ENCODE results near the gene PPP1R15B. TPM values are rescaled to one million over a fixed set of nuclear protein-coding genes. Genes with fewer than 3 reads are reported as not detected.
A peak's percentile ranks its signal among the peaks of the same experiment; 100 is the strongest.

The PPP1R15B gene
- total and polyA plus RNA-seq, 12 donors, result 6.8 to 58.9 (median 41.8) TPM

DNA sequence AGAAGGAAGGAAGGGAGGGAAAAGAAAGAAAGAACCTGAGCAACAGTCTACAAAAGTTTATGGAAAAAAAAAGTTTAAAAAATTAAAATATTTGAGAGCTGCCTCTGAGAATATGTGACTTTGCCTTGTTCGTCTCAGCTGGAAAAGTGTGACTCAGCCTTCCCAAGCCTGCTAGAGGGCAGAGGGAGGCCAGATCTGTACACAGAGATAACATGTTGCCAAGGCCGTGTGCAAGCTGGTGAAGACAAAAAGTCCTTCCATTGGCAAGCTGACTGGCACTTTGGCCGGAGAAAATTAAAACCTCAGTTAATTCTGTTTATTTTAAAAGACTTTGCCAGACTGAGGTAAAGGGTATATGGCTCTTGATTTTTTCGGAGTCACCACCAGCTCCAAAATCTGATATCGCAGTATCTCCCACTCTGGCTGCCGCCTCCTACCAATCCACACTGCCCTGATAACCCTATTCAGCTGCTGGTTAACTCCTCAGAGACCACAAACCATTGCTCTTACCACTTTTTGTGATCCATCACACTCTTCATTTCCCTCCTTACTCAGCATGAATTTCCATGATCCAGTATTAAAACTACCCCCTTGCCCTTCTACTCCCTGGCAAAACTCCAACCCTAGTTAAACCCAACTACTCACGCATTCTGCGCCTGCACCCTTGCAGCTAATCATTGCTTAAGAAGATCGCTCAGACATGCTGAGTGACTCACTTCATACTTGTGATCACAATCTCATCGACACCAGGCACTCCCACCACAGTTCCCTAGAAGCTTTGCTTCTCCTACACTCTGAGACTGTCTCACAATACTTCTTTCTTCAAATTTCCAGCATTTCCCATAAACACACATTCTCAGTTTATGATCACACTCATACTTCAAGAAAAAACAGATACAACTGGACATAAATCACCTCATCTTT is 5.7 kb upstream of the PPP1R15B start:
- WGBS, 4 donors, result 12 to 19% (median 17%) methylated on average over 10 of the region's 10 CpGs
- intact Hi-C loops (cut with DNase I), result no loop called here

GRCh38 chr1:204416589-204417073 is 5.0 kb upstream of the PPP1R15B start:
- Histone ChIP-seq H3K4me3 (no peak overlapping the region), H3K4me1 (replicated peaks in 1 of 2) (peaks cover 36 to 40% of the 10 kb centered on the region in 2 donors), H3K36me3 (replicated peaks in 1 of 2) (no peaks in the 10 kb centered on the region), H3K27ac (peak overlapping the region; percentile 86 to 95 (median 89)), H3K27me3 (no peaks in the 10 kb centered on the region), H3K9me3 (replicated peaks in 1 of 3) (no peaks in the 10 kb centered on the region)
- TF ChIP-seq, protein P1, sequence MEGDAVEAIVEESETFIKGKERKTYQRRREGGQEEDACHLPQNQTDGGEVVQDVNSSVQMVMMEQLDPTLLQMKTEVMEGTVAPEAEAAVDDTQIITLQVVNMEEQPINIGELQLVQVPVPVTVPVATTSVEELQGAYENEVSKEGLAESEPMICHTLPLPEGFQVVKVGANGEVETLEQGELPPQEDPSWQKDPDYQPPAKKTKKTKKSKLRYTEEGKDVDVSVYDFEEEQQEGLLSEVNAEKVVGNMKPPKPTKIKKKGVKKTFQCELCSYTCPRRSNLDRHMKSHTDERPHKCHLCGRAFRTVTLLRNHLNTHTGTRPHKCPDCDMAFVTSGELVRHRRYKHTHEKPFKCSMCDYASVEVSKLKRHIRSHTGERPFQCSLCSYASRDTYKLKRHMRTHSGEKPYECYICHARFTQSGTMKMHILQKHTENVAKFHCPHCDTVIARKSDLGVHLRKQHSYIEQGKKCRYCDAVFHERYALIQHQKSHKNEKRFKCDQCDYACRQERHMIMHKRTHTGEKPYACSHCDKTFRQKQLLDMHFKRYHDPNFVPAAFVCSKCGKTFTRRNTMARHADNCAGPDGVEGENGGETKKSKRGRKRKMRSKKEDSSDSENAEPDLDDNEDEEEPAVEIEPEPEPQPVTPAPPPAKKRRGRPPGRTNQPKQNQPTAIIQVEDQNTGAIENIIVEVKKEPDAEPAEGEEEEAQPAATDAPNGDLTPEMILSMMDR (IDR thresholded peaks at IDR 0.05), result no peak
- TF ChIP-seq POLR2A (IDR thresholded peaks at IDR 0.05), result no peak
- intact Hi-C loops (cut with DNase I), result no loop called here
- DNase-seq, result no peak

More for the DNA sequence above, 5.7 kb upstream of the PPP1R15B start:
- Histone ChIP-seq H3K9me3 (replicated peaks in 1 of 3) (no peaks in the 10 kb centered on the region), H3K4me1 (replicated peaks in 1 of 2) (peaks cover 34 to 39% of the 10 kb centered on the region in 2 donors), H3K4me3 (peak overlapping the region in 1 of 4 donors; percentile 28), H3K27ac (peak overlapping the region; percentile 86 to 95 (median 89)), H3K36me3 (replicated peaks in 1 of 2) (no peaks in the 10 kb centered on the region), H3K27me3 (no peaks in the 10 kb centered on the region)
- peak; percentile 86 to 95 (median 93) for DNase-seq
- TF ChIP-seq, protein P1 (IDR thresholded peaks at IDR 0.05), result no peak
- TF ChIP-seq POLR2A (IDR thresholded peaks at IDR 0.05), result peak in 1 of 2 donors; percentile 74

GRCh38 chr1:204415351-204415750 is 3.7 kb upstream of the PPP1R15B start:
- peak overlapping the region in 2 of 5 donors; percentile 86 to 95 for H3K27ac ChIP-seq
- peak in 1 of 7 donors; percentile 30 for DNase-seq
- peaks cover 36 to 40% of the 10 kb centered on the region in 2 donors for H3K4me1 ChIP-seq (replicated peaks in 1 of 2)
- H3K27me3 ChIP-seq, result no peaks in the 10 kb centered on the region
- intact Hi-C loops (cut with DNase I), result no loop called here
- no peaks in the 10 kb centered on the region for H3K36me3 ChIP-seq (replicated peaks in 1 of 2)
- WGBS, 4 donors, result 92 to 96% (median 96%) methylated on average over 3 of the region's 3 CpGs
- H3K4me3 ChIP-seq, result no peak overlapping the region
- no peaks in the 10 kb centered on the region for H3K9me3 ChIP-seq (replicated peaks in 1 of 3)
- TF ChIP-seq, protein P1 (IDR thresholded peaks at IDR 0.05), result no peak
- TF ChIP-seq POLR2A (IDR thresholded peaks at IDR 0.05), result no peak

GRCh38 chr1:204414016-204414415 is 2.4 kb upstream of the PPP1R15B start:
- H3K27ac ChIP-seq, result peak overlapping the region in 2 of 5 donors; percentile 40 to 44
- no peak for DNase-seq
- H3K36me3 ChIP-seq (replicated peaks in 1 of 2), result no peaks in the 10 kb centered on the region
- H3K4me1 ChIP-seq (replicated peaks in 1 of 2), result peaks cover 31 to 38% of the 10 kb centered on the region in 2 donors
- TF ChIP-seq POLR2A (IDR thresholded peaks at IDR 0.05), result no peak
- TF ChIP-seq, protein P1 (IDR thresholded peaks at IDR 0.05), result no peak
- H3K4me3 ChIP-seq, result no peak overlapping the region
- no peaks in the 10 kb centered on the region for H3K9me3 ChIP-seq (replicated peaks in 1 of 3)
- intact Hi-C loops (cut with DNase I), result no loop called here
- H3K27me3 ChIP-seq, result no peaks in the 10 kb centered on the region
